ENCODE results near the gene SLC40A1.

DNA sequence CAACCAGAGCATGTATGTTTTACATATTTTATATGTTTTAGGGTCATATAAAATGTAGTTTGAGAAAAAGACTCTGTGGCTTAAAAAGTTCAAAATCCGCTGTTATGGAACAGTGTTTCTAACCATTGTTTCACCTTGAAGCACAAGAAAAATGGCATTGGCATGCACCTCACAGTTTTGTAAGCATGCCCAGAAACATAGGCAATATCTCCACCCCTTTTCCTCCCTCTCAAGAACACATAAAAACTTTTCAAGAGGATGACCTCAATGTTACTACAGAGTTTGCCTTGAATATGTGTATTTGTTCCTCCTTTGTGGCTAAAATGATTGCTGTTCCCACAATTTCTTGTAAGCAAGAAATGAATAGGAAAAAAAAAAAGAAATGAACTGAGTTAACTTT is 29.3 kb upstream of the SLC40A1 start:
- TF ChIP-seq, protein P1, sequence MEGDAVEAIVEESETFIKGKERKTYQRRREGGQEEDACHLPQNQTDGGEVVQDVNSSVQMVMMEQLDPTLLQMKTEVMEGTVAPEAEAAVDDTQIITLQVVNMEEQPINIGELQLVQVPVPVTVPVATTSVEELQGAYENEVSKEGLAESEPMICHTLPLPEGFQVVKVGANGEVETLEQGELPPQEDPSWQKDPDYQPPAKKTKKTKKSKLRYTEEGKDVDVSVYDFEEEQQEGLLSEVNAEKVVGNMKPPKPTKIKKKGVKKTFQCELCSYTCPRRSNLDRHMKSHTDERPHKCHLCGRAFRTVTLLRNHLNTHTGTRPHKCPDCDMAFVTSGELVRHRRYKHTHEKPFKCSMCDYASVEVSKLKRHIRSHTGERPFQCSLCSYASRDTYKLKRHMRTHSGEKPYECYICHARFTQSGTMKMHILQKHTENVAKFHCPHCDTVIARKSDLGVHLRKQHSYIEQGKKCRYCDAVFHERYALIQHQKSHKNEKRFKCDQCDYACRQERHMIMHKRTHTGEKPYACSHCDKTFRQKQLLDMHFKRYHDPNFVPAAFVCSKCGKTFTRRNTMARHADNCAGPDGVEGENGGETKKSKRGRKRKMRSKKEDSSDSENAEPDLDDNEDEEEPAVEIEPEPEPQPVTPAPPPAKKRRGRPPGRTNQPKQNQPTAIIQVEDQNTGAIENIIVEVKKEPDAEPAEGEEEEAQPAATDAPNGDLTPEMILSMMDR (IDR thresholded peaks at IDR 0.05; ENCODE audit: low read depth, low read length, missing input control), result no peak
- TF ChIP-seq, protein P2, sequence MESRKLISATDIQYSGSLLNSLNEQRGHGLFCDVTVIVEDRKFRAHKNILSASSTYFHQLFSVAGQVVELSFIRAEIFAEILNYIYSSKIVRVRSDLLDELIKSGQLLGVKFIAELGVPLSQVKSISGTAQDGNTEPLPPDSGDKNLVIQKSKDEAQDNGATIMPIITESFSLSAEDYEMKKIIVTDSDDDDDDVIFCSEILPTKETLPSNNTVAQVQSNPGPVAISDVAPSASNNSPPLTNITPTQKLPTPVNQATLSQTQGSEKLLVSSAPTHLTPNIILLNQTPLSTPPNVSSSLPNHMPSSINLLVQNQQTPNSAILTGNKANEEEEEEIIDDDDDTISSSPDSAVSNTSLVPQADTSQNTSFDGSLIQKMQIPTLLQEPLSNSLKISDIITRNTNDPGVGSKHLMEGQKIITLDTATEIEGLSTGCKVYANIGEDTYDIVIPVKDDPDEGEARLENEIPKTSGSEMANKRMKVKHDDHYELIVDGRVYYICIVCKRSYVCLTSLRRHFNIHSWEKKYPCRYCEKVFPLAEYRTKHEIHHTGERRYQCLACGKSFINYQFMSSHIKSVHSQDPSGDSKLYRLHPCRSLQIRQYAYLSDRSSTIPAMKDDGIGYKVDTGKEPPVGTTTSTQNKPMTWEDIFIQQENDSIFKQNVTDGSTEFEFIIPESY (IDR thresholded peaks at IDR 0.05), result no peak
